ENCODE data around the gene MED9. TPM values are rescaled to one million over a fixed set of nuclear protein-coding genes. Genes with fewer than 3 reads are reported as not detected.

MED9 gene
- total and polyA plus RNA-seq, 3 experiments from 2014 or later = 13.5 to 17.9 (median 13.8) TPM

DNA sequence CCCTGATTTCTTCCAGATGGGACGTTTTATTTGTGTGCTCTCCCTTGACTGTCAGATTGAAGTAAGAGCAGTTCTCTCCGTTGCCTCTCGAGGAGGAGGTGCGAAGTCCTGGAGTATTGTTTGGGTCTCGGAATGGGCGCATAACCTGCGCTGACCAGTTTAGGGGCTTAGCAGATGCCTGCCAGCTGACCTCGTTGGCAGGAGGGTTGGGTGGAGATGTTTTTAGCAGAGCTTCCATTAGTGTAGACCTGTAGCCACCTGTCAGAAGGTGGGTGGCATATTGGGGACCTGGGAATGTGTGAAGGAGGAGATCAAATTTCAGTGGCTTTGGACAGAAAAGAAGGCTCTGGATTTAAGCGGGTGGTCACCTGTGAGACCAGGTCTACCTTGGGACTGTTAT is 15.8 kb downstream of the MED9 start:
- Histone ChIP-seq H3K27ac (ENCODE audit: low read depth, low read length) (no peak overlapping the region), H3K36me3 (ENCODE audit: insufficient read depth, low read length) (peaks cover 6% of the 10 kb centered on the region), H3K27me3 (ENCODE audit: insufficient read depth, low read length, poor library complexity, severe bottlenecking) (no peaks in the 10 kb centered on the region), H3K9me3 (ENCODE audit: low read length) (no peaks in the 10 kb centered on the region), H3K4me1 (ENCODE audit: insufficient read depth, low read length) (peaks cover 10% of the 10 kb centered on the region), H3K4me3 (ENCODE audit: low read length) (no peak overlapping the region)
- peaks cover 5 to 7% of the 10 kb centered on the region in 2 donors for H3K27me3 Mint-ChIP-seq
- DNase-seq = no peak
- ChIA-PET CTCF (no interaction called here), POLR2A (no interaction called here)
- H3K27ac Mint-ChIP-seq = no peak overlapping the region
- H3K4me1 Mint-ChIP-seq = peaks cover 11 to 25% (median 14%) of the 10 kb centered on the region in 3 donors
- peaks cover 4 to 42% (median 6%) of the 10 kb centered on the region in 3 donors for H3K36me3 Mint-ChIP-seq
- H3K4me3 Mint-ChIP-seq = no peak overlapping the region
- no peaks in the 10 kb centered on the region for H3K9me3 Mint-ChIP-seq

DNA sequence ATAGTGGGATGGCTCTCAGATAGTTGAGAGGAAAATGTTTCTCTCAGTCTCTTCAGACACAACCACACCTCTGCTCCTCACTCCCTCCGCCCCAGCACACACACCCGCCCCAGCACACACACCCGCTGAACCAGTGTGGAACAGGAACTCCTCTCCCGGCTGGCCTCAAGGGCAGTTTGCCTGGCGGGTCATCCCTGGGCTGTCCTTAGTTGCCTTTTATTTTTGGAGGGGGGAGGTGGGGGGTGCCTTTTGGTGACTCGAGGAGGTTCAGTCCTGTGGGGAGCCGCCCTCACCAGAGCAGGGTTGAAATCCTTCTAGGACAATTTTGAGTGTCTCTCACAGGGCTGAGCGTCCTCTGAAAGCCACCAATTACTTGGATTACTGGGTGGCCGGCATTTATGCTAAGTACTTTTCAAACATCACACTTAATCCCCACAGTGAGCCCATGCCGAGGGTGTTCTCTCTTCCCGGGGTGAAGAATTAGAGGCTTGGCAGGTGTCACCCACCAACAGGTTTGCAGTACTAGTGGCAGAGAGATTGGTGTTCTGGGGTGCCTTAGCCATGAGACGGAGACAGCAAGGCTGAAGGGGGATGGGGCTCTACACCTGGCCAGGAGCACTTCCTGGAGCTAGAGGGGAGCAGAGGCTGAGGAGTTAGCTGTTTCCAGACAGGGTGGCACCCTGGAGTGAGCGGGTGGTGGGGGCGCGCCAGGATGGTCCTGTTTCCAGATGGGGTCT is 16.6 kb downstream of the MED9 start:
- Mint-ChIP-seq H3K9me3 (no peaks in the 10 kb centered on the region), H3K27ac (peak overlapping the region in 1 of 8 donors; percentile 50), H3K36me3 (peaks cover 0 to 35% (median 4%) of the 10 kb centered on the region in 3 donors), H3K4me3 (peak overlapping the region in 2 of 7 donors; percentile 37 to 77), H3K4me1 (peaks cover 11 to 25% (median 11%) of the 10 kb centered on the region in 3 donors), H3K27me3 (peaks cover 5 to 7% of the 10 kb centered on the region in 2 donors)
- Histone ChIP-seq H3K27ac (ENCODE audit: low read depth, low read length) (no peak overlapping the region), H3K4me3 (ENCODE audit: low read length) (no peak overlapping the region), H3K9me3 (ENCODE audit: low read length) (no peaks in the 10 kb centered on the region), H3K36me3 (ENCODE audit: insufficient read depth, low read length) (no peaks in the 10 kb centered on the region), H3K4me1 (ENCODE audit: insufficient read depth, low read length) (peaks cover 10% of the 10 kb centered on the region), H3K27me3 (ENCODE audit: insufficient read depth, low read length, poor library complexity, severe bottlenecking) (no peaks in the 10 kb centered on the region)
- CTCF ChIA-PET = no interaction called here
- POLR2A ChIA-PET = no interaction called here
- no peak for DNase-seq

GRCh38 chr17:17493986-17494466 is 17.2 kb downstream of the MED9 start:
- H3K4me1 ChIP-seq (ENCODE audit: insufficient read depth, low read length) = peaks cover 10% of the 10 kb centered on the region
- no peaks in the 10 kb centered on the region for H3K27me3 ChIP-seq (ENCODE audit: insufficient read depth, low read length, poor library complexity, severe bottlenecking)
- CTCF ChIA-PET = no interaction called here
- H3K36me3 Mint-ChIP-seq = peaks cover 0 to 32% (median 4%) of the 10 kb centered on the region in 3 donors
- H3K9me3 Mint-ChIP-seq = no peaks in the 10 kb centered on the region
- H3K9me3 ChIP-seq (ENCODE audit: low read length) = no peaks in the 10 kb centered on the region
- peak overlapping the region in 1 of 8 donors; percentile 57 for H3K27ac Mint-ChIP-seq
- no peak overlapping the region for H3K4me3 ChIP-seq (ENCODE audit: low read length)
- H3K4me3 Mint-ChIP-seq = peak overlapping the region in 3 of 7 donors; percentile 6 to 46 (median 45)
- H3K36me3 ChIP-seq (ENCODE audit: insufficient read depth, low read length) = no peaks in the 10 kb centered on the region
- peaks cover 5 to 7% of the 10 kb centered on the region in 2 donors for H3K27me3 Mint-ChIP-seq
- no peak overlapping the region for H3K27ac ChIP-seq (ENCODE audit: low read depth, low read length)
- DNase-seq = no peak
- peaks cover 11 to 25% (median 11%) of the 10 kb centered on the region in 3 donors for H3K4me1 Mint-ChIP-seq
- POLR2A ChIA-PET = no interaction called here

DNA sequence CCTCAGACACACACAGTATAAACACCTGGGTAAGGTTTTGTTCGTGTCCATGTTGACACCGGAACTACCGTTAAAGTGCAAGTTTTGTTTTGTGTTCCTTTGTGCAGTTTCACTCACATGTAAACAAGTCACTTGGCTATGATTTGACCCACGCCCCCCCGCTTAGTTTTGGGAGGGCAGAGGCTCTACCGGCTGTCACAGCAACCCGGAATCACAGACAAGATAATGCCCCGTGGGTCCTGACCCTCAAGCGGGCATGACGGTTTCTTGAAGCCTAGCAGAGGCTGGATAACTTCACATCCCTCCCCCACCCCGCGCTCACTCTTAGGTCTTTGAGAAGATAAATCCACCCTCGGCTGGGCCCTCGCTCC is 17.7 kb downstream of the MED9 start:
- CTCF ChIA-PET = interaction anchor here (3.6 kb wide), 1 partner anchor 146 kb away, joined by 71 read pairs; no protein-coding TSS in a partner anchor
- no peaks in the 10 kb centered on the region for H3K27me3 ChIP-seq (ENCODE audit: insufficient read depth, low read length, poor library complexity, severe bottlenecking)
- Mint-ChIP-seq H3K27me3 (peaks cover 5 to 7% of the 10 kb centered on the region in 2 donors), H3K36me3 (peaks cover 0 to 28% (median 4%) of the 10 kb centered on the region in 3 donors), H3K4me1 (peaks cover 11 to 25% (median 11%) of the 10 kb centered on the region in 3 donors), H3K4me3 (peak overlapping the region in 5 of 7 donors; percentile 32 to 56 (median 44)), H3K9me3 (no peaks in the 10 kb centered on the region), H3K27ac (peak overlapping the region in 1 of 8 donors; percentile 24)
- peaks cover 10% of the 10 kb centered on the region for H3K4me1 ChIP-seq (ENCODE audit: insufficient read depth, low read length)
- H3K27ac ChIP-seq (ENCODE audit: low read depth, low read length) = no peak overlapping the region
- no peaks in the 10 kb centered on the region for H3K36me3 ChIP-seq (ENCODE audit: insufficient read depth, low read length)
- H3K9me3 ChIP-seq (ENCODE audit: low read length) = no peaks in the 10 kb centered on the region
- H3K4me3 ChIP-seq (ENCODE audit: low read length) = no peak overlapping the region
- DNase-seq = no peak
- POLR2A ChIA-PET = no interaction called here

GRCh38 chr17:17494870-17495535 is 18.2 kb downstream of the MED9 start:
- no peaks in the 10 kb centered on the region for H3K9me3 Mint-ChIP-seq
- POLR2A ChIA-PET = no interaction called here
- H3K27me3 Mint-ChIP-seq = peaks cover 5 to 7% of the 10 kb centered on the region in 2 donors
- H3K9me3 ChIP-seq (ENCODE audit: low read length) = no peaks in the 10 kb centered on the region
- H3K36me3 ChIP-seq (ENCODE audit: insufficient read depth, low read length) = no peaks in the 10 kb centered on the region
- H3K4me3 Mint-ChIP-seq = peak overlapping the region; percentile 76 to 92 (median 85)
- peak overlapping the region; percentile 60 for H3K4me3 ChIP-seq (ENCODE audit: low read length)
- CTCF ChIA-PET = interaction anchor here (1.1 to 3.6 kb wide), 7 partner anchors 13 to 146 kb away, joined by 4 to 71 read pairs (median 4); no protein-coding TSS in a partner anchor
- peaks cover 10% of the 10 kb centered on the region for H3K4me1 ChIP-seq (ENCODE audit: insufficient read depth, low read length)
- peaks cover 0 to 25% (median 2%) of the 10 kb centered on the region in 3 donors for H3K36me3 Mint-ChIP-seq
- DNase-seq = peak in 2 of 5 donors; percentile 12 to 46
- H3K4me1 Mint-ChIP-seq = peaks cover 11 to 25% (median 11%) of the 10 kb centered on the region in 3 donors
- no peaks in the 10 kb centered on the region for H3K27me3 ChIP-seq (ENCODE audit: insufficient read depth, low read length, poor library complexity, severe bottlenecking)
- no peak overlapping the region for H3K27ac ChIP-seq (ENCODE audit: low read depth, low read length)
- H3K27ac Mint-ChIP-seq = peak overlapping the region in 3 of 8 donors; percentile 16 to 77 (median 75)

GRCh38 chr17:17495536-17496188 is 18.9 kb downstream of the MED9 start:
- Histone ChIP-seq H3K4me3 (ENCODE audit: low read length) (peak overlapping the region; percentile 60), H3K36me3 (ENCODE audit: insufficient read depth, low read length) (no peaks in the 10 kb centered on the region), H3K4me1 (ENCODE audit: insufficient read depth, low read length) (peaks cover 10% of the 10 kb centered on the region), H3K9me3 (ENCODE audit: low read length) (no peaks in the 10 kb centered on the region), H3K27ac (ENCODE audit: low read depth, low read length) (no peak overlapping the region), H3K27me3 (ENCODE audit: insufficient read depth, low read length, poor library complexity, severe bottlenecking) (no peaks in the 10 kb centered on the region)
- peak in 2 of 5 donors; percentile 13 to 51 for DNase-seq
- Mint-ChIP-seq H3K4me3 (peak overlapping the region; percentile 76 to 92 (median 85)), H3K27me3 (peaks cover 5 to 7% of the 10 kb centered on the region in 2 donors), H3K9me3 (no peaks in the 10 kb centered on the region), H3K27ac (peak overlapping the region in 4 of 8 donors; percentile 16 to 77 (median 74)), H3K4me1 (peaks cover 11 to 25% (median 11%) of the 10 kb centered on the region in 3 donors), H3K36me3 (peaks cover 0 to 22% (median 2%) of the 10 kb centered on the region in 3 donors)
- CTCF ChIA-PET = interaction anchor here (1.1 to 3.6 kb wide), 19 partner anchors 9 to 537 kb away, joined by 3 to 71 read pairs (median 5); no protein-coding TSS in a partner anchor
- POLR2A ChIA-PET = interaction anchor here (0.6 kb wide), 1 partner anchor 104 kb away, joined by 3 read pairs; no protein-coding TSS in a partner anchor

DNA sequence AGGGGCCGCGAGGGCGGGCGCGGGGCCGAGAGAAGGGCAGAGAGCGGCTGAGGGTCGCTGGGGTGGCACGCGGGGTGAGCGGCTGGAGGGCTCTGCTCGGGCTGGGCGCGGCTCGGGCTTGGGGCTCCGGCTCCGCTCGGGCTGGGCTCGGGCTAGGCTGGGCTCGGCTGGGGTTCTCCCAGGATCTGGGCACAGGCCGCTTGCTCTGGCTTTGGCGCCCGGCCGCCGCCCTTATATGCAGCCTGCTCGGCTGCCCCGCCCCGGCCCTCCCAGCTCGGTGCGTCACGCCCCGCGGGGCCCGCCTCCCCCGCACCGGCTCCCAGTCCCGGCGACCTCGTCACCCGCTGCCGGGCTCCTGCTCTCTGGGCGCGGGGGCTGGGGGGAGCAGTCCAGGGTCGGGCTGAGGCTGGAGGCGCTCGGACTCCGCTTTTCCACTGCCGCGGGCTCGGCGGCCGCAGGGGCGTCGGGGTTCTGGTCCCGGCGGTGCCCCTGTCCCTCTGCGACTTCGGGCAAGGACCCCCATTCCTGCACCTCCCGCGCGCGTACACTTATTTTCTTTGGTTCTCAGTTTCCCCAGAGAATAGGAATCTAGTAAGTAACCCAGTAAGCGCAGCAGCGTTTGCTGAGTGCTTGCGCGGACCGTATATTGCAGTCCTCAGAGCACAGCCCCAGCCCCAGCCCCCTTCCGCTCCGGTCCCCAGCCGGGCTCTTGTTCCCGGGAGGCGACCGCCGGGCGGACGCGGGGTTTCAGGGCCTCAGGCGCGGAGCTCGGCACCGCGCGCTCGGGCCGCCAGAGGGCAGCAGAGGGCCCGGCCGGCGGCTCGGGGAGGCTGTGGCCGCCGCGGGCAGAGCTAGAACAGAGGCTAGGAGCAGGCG is 19.6 kb downstream of the MED9 start, which contains the start of gene RASD1:
TSS of gene RASD1 (minus strand) at position 207 of the 876 bp plus-strand sequence. CDS start 214 bp downstream, outside the sequence.
- peak within 1 kb of the TSS; percentile 63 for H3K4me3 ChIP-seq (ENCODE audit: low read length)
- H3K27me3 ChIP-seq (ENCODE audit: insufficient read depth, low read length, poor library complexity, severe bottlenecking) = no peaks in the 10 kb centered on the region
- CTCF ChIA-PET = interaction anchor here (0.5 to 3.6 kb wide), 40 partner anchors 9 to 1266 kb away, joined by 3 to 71 read pairs (median 4); partner anchors contain the start of gene PEMT

More for the DNA sequence above, 19.6 kb downstream of the MED9 start, which contains the start of gene RASD1:
- H3K27ac ChIP-seq (ENCODE audit: low read depth, low read length) = no peak within 1 kb of the TSS
- H3K9me3 ChIP-seq (ENCODE audit: low read length) = no peaks in the 10 kb centered on the region
- POLR2A ChIA-PET = interaction anchor here (0.6 to 1.1 kb wide), 4 partner anchors 9 to 146 kb away, joined by 3 to 5 read pairs (median 4); no protein-coding TSS in a partner anchor
- peak; percentile 70 to 82 (median 77) for DNase-seq
- H3K9me3 Mint-ChIP-seq = no peaks in the 10 kb centered on the region
- H3K27ac Mint-ChIP-seq = peak within 1 kb of the TSS in 4 of 8 donors; percentile 16 to 84 (median 76)
- peak within 1 kb of the TSS; percentile 76 to 92 (median 85) for H3K4me3 Mint-ChIP-seq
- H3K36me3 Mint-ChIP-seq = peaks cover 0 to 14% (median 0%) of the 10 kb centered on the region in 3 donors
- H3K27me3 Mint-ChIP-seq = peaks cover 5 to 7% of the 10 kb centered on the region in 2 donors
- no peaks in the 10 kb centered on the region for H3K36me3 ChIP-seq (ENCODE audit: insufficient read depth, low read length)
- peaks cover 11 to 25% (median 11%) of the 10 kb centered on the region in 3 donors for H3K4me1 Mint-ChIP-seq
- peaks cover 10% of the 10 kb centered on the region for H3K4me1 ChIP-seq (ENCODE audit: insufficient read depth, low read length)

Data from CD8-positive, alpha-beta memory T cell (primary cell).